HEK293T (cell line): Measurements from ENCODE around the gene FBXL20.

Experiments
- ARNT ChIP-seq: fragments of 450-650 bp; IDR thresholded peaks from 2 replicates; pipeline ENCODE4 v1.6.1; 2017; ENCODE audit warnings: mild to moderate bottlenecking
- BHLHE40 ChIP-seq: fragments of 450-650 bp; IDR thresholded peaks from 2 replicates; pipeline ENCODE4 v1.6.1; 2016; ENCODE audit warnings: mild to moderate bottlenecking, moderate library complexity, borderline replicate concordance
- FOXA1 ChIP-seq: fragments of 450-650 bp; IDR thresholded peaks from 2 replicates; pipeline ENCODE4 v1.6.1; 2016; ENCODE audit warnings: mild to moderate bottlenecking
- FOXK2 ChIP-seq: fragments of 450-650 bp; IDR thresholded peaks from 2 replicates; pipeline ENCODE4 v1.6.1; 2016; ENCODE audit warnings: mild to moderate bottlenecking
- FOXM1 ChIP-seq: fragments of 450-650 bp; IDR thresholded peaks from 2 replicates; pipeline ENCODE4 v1.6.1; 2017; ENCODE audit warnings: mild to moderate bottlenecking, borderline replicate concordance
- HDGF ChIP-seq: fragments of 450-650 bp; IDR thresholded peaks from 2 replicates; pipeline ENCODE4 v1.6.1; 2017; ENCODE audit warnings: antibody characterized with exemption, borderline replicate concordance
- L3MBTL2 ChIP-seq: fragments of 450-650 bp; conservative IDR thresholded peaks from 2 replicates; pipeline ENCODE4 v1.6.1; 2016; ENCODE audit warnings: mild to moderate bottlenecking
- NFRKB ChIP-seq: fragments of 450-650 bp; IDR thresholded peaks from 2 replicates; pipeline ENCODE4 v1.6.1; 2016; ENCODE audit warnings: mild to moderate bottlenecking, moderate library complexity
- PKNOX1 ChIP-seq: fragments of 450-650 bp; IDR thresholded peaks from 2 replicates; pipeline ENCODE4 v1.6.1; 2016
- SP1 ChIP-seq: fragments of 450-650 bp; IDR thresholded peaks from 2 replicates; pipeline ENCODE4 v1.6.1; 2017
- SUZ12 ChIP-seq: fragments of 450-650 bp; IDR thresholded peaks from 2 replicates; pipeline ENCODE4 v1.6.1; 2016; ENCODE audit warnings: mild to moderate bottlenecking
- ZNF384 ChIP-seq: fragments of 450-650 bp; IDR thresholded peaks from 2 replicates; pipeline ENCODE4 v1.6.1; 2016

DNA sequence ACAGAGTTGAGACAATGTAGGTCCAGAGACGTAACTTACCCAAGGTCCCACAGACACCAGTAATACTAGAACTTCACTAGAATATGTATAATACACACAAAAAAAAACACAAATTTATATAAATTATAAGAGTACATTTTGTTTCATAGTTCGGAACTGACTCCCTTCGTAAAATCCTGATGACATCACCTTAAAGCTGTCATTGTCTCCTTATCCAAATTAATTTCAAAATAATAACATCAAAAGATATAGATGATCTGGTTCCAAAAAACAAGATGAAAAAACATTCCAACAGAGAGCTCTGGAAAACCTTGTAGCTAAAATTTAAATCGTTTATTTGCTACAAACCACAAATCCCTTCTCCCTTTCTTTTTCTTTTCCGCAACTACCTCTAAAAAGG is 10.0 kb downstream of the FBXL20 start:
- TF ChIP-seq SUZ12 (no peak), FOXA1 (no peak), BHLHE40 (no peak), FOXM1 (no peak), SP1 (no peak), HDGF (no peak), NFRKB (no peak), FOXK2 (no peak), ARNT (no peak), L3MBTL2 (no peak), PKNOX1 (no peak), ZNF384 (no peak)
